GM12874 (cell line): ENCODE data around the gene FOXM1.

Source experiments
- CTCF ChIP-seq: IDR thresholded peaks from 2 replicates; pipeline ENCODE4 v1.5.1; 2011; ENCODE audit warnings: low read depth, mild to moderate bottlenecking, control low read depth, low read length, moderate library complexity; ENCODE audit not compliant: insufficient read depth

The FOXM1 gene

GRCh38 chr12:2877047-2877952 lies at the start of gene FOXM1, which contains the start of gene RHNO1:
TSS of gene FOXM1 (minus strand) at chr12:2877174. CDS start at chr12:2874478, 2,696 bp downstream.
TSS of gene RHNO1 (plus strand) at chr12:2877223. CDS start at chr12:2885367, 8,144 bp downstream.
- no peak for TF ChIP-seq CTCF

- no peak for TF ChIP-seq CTCF
Measured at GRCh38 chr12:2925322-2925995, 48.5 kb upstream of the FOXM1 start.

GRCh38 chr12:2924019-2924418 lies 47.0 kb upstream of the FOXM1 start:
- no peak for TF ChIP-seq CTCF

- TF ChIP-seq CTCF = no peak
Measured at GRCh38 chr12:2923057-2923456, 46.1 kb upstream of the FOXM1 start.

- no peak for TF ChIP-seq CTCF
Measured at GRCh38 chr12:2922329-2922728, 45.4 kb upstream of the FOXM1 start.

- TF ChIP-seq CTCF = no peak
Measured at GRCh38 chr12:2919249-2919648, 42.3 kb upstream of the FOXM1 start.

GRCh38 chr12:2912216-2912575 lies 35.2 kb upstream of the FOXM1 start:
- no peak for TF ChIP-seq CTCF
